GM12878 (cell line): ENCODE data around the gene C5orf15. TPM values are rescaled to one million over a fixed set of nuclear protein-coding genes. Genes with fewer than 3 reads are reported as not detected.
A peak's percentile ranks its signal among the peaks of the same experiment; 100 is the strongest.

Experiments
- ATF7 ChIP-seq: fragments of 450-650 bp; IDR thresholded peaks from 2 replicates; pipeline ENCODE4 v1.6.1; 2016; ENCODE audit warnings: low read depth, mild to moderate bottlenecking
- BCLAF1 ChIP-seq: fragments of 450-650 bp; IDR thresholded peaks from 2 replicates; pipeline ENCODE4 v1.6.1; 2017; ENCODE audit warnings: antibody characterized with exemption, mild to moderate bottlenecking, moderate library complexity
- BRCA1 ChIP-seq: IDR thresholded peaks from 2 replicates; pipeline ENCODE4 v1.6.1; 2011; ENCODE audit warnings: low read depth, low read length, improper control_type of control experiment
- CBX3 ChIP-seq: fragments of 200-600 bp; sonication (generic); IDR thresholded peaks from 2 replicates; pipeline ENCODE4 v1.6.1; 2016; ENCODE audit warnings: low read depth, borderline replicate concordance
- CEBPB ChIP-seq, 2 experiments: fragments of 150-350 bp in 1 of 2; IDR thresholded peaks; 2 replicates each; pipeline ENCODE4 v1.6.1; 2012 to 2014; ENCODE audit warnings: low read depth in 2 of 2, low read length in 2 of 2, borderline replicate concordance in 1 of 2, inconsistent platforms in 1 of 2
- ELK1 ChIP-seq: IDR thresholded peaks from 2 replicates; pipeline ENCODE4 v1.6.1; 2012; ENCODE audit warnings: low read depth, low read length, improper control_type of control experiment
- HDAC6 ChIP-seq: fragments of 200-600 bp; sonication (generic); IDR thresholded peaks from one replicate; pipeline ENCODE4 v1.8.0; 2017; ENCODE audit warnings: antibody characterized with exemption; ENCODE audit not compliant: unreplicated experiment
- HSF1 ChIP-seq: fragments of 150-350 bp; IDR thresholded peaks from 2 replicates; pipeline ENCODE4 v1.6.1; 2014; ENCODE audit warnings: mild to moderate bottlenecking, low read depth, low read length
- IKZF2 ChIP-seq, 2 experiments: fragments of 450-650 bp; IDR thresholded peaks; 2 replicates each; pipeline ENCODE4 v1.6.1; 2017; ENCODE audit warnings: mild to moderate bottlenecking in 2 of 2, moderate library complexity in 2 of 2
- IRF5 ChIP-seq: fragments of 450-650 bp; IDR thresholded peaks from 2 replicates; pipeline ENCODE4 v1.6.1; 2017; ENCODE audit warnings: borderline replicate concordance
- PAX8 ChIP-seq: fragments of 450-650 bp; IDR thresholded peaks from 2 replicates; pipeline ENCODE4 v1.6.1; 2017; ENCODE audit warnings: mild to moderate bottlenecking, moderate library complexity
- POU2F2 ChIP-seq: IDR thresholded peaks from 3 replicates; pipeline ENCODE4 v1.6.1; 2011; ENCODE audit warnings: low read depth, mild to moderate bottlenecking, low read length, borderline replicate concordance
- RAD21 ChIP-seq: IDR thresholded peaks from 2 replicates; pipeline ENCODE4 v1.6.1; 2011; ENCODE audit warnings: mild to moderate bottlenecking, low read depth, low read length, moderate library complexity; ENCODE audit not compliant: insufficient read depth
- RAD51 ChIP-seq: fragments of 450-650 bp; IDR thresholded peaks from 2 replicates; pipeline ENCODE4 v1.6.1; 2016; ENCODE audit warnings: moderate library complexity, mild to moderate bottlenecking, inconsistent platforms
- REST ChIP-seq: IDR thresholded peaks from 2 replicates; pipeline ENCODE4 v1.6.1; 2012; ENCODE audit warnings: mild to moderate bottlenecking, low read depth, low read length
- SMC3 ChIP-seq: IDR thresholded peaks from 2 replicates; pipeline ENCODE4 v1.6.1; 2011; ENCODE audit warnings: low read length, improper control_type of control experiment, borderline replicate concordance
- SP1 ChIP-seq: IDR thresholded peaks from one replicate; pipeline ENCODE4 v1.6.1; 2011; ENCODE audit warnings: low read depth, low read length
- SPI1 ChIP-seq: IDR thresholded peaks from 2 replicates; pipeline ENCODE4 v1.6.1; 2011; ENCODE audit warnings: low read depth, mild to moderate bottlenecking, low read length, moderate library complexity, borderline replicate concordance; ENCODE audit not compliant: insufficient read depth
- ZNF217 ChIP-seq: fragments of 450-650 bp; IDR thresholded peaks from 2 replicates; pipeline ENCODE4 v1.6.1; 2017; ENCODE audit warnings: antibody characterized with exemption, mild to moderate bottlenecking
- polyA plus RNA-seq, 11 experiments: library from polyadenylated mRNA; depleted of rRNA in 4 of 11; unstranded in 6 of 11; stranded (reverse) in 5 of 11; fragments of >200 nt; fragmentation: Nextera tagmentation in 4 of 11; fragmentation: Illumina TruSeq in 1 of 11; extraction: Ambion mirVana in 4 of 11; extraction: Trizol in 1 of 11; gene quantifications; 1 replicate in 1 of 11; 2 replicates in 10 of 11; pipeline versions ENCODE4 v1.2.1 to v1.2.3, GENCODE V29; 2011 to 2016; ENCODE audit warnings: inconsistent platforms in 2 of 11, missing spikeins in 2 of 11, low read depth in 1 of 11
- total RNA-seq, 4 experiments: library from RNA; depleted of rRNA in 3 of 4; stranded (reverse); fragments of >200 nt in 3 of 4; fragmentation: Illumina TruSeq in 1 of 4; extraction: Trizol in 1 of 4; gene quantifications; 2 replicates each; pipeline versions ENCODE4 v1.2.1 to v1.2.3, GENCODE V29; 2013 to 2021

The C5orf15 gene
- total and polyA plus RNA-seq, 10 of the 15 experiments (the other 5 are each of a cell fraction or from before 2014, with no cell fraction given), result 21.7 to 69.6 (median 46.0) TPM

- TF ChIP-seq ELK1, result no peak; the same call in 1 of the 2 replicates
- TF ChIP-seq BCLAF1, result no peak
- TF ChIP-seq CBX3, result no peak
- no peak for TF ChIP-seq SMC3
- no peak for TF ChIP-seq HSF1
- no peak for TF ChIP-seq ATF7
- TF ChIP-seq HDAC6, result no peak
- TF ChIP-seq SP1, result no peak
- 0 out of 2 replicates have a peak, but pooled peaks have one; percentile 1 for TF ChIP-seq REST
- TF ChIP-seq IKZF2 (IDR thresholded peaks at IDR 0.05), result no peak; a peak in 1 of 4 replicates
- TF ChIP-seq ZNF217, result no peak
- TF ChIP-seq PAX8, result no peak
- TF ChIP-seq RAD51, result no peak
- TF ChIP-seq SPI1, result no peak
- no peak; the same call in 2 of the 3 replicates for TF ChIP-seq POU2F2
- no peak for TF ChIP-seq IRF5
- TF ChIP-seq BRCA1, result no peak
- TF ChIP-seq CEBPB (IDR thresholded peaks at IDR 0.05; ENCODE audit: borderline replicate concordance in 1 of 2, low read depth in 2 of 2, low read length in 2 of 2), result no peak
- no peak for TF ChIP-seq RAD21
Measured at GRCh38 chr5:134004626-134005416, 36.4 kb upstream of the C5orf15 start, which contains the start of gene VDAC1 (continued).
